Peyer's patch (tissue), 4 donors: ENCODE measurements around the gene TTC21A.

Experiments used
- CTCF ChIP-seq, 6 experiments: fragments of 450-650 bp in 4 of 6; fragments of 200-600 bp in 2 of 6; sonication (generic) in 1 of 6; IDR thresholded peaks; one replicate each; pipeline ENCODE4 v1.5.1; 2017 to 2019; ENCODE audit warnings: antibody characterized with exemption in 6 of 6, mild to moderate bottlenecking in 3 of 6, moderate library complexity in 1 of 6
- POLR2A ChIP-seq, 2 donors: fragments of 450-650 bp; IDR thresholded peaks; one replicate each; pipeline ENCODE4 v1.5.1; 2017; ENCODE audit warnings: antibody characterized with exemption in 2 of 2, mild to moderate bottlenecking in 2 of 2, moderate library complexity in 2 of 2

GRCh38 chr3:39063143-39063542, 44.3 kb upstream of the TTC21A start:
- TF ChIP-seq CTCF (IDR thresholded peaks at IDR 0.05) (no peak), POLR2A (IDR thresholded peaks at IDR 0.05) (no peak)
